GM12801 (cell line): ENCODE measurements around the gene PLRG1.

ENCODE experiments used
- TF ChIP-seq, protein P1 (sequence below): IDR thresholded peaks from one replicate; pipeline ENCODE4 v1.5.1; 2011; ENCODE audit warnings: control low read depth; ENCODE audit not compliant: insufficient read length; ENCODE audit errors: extremely low read depth

Gene PLRG1

DNA sequence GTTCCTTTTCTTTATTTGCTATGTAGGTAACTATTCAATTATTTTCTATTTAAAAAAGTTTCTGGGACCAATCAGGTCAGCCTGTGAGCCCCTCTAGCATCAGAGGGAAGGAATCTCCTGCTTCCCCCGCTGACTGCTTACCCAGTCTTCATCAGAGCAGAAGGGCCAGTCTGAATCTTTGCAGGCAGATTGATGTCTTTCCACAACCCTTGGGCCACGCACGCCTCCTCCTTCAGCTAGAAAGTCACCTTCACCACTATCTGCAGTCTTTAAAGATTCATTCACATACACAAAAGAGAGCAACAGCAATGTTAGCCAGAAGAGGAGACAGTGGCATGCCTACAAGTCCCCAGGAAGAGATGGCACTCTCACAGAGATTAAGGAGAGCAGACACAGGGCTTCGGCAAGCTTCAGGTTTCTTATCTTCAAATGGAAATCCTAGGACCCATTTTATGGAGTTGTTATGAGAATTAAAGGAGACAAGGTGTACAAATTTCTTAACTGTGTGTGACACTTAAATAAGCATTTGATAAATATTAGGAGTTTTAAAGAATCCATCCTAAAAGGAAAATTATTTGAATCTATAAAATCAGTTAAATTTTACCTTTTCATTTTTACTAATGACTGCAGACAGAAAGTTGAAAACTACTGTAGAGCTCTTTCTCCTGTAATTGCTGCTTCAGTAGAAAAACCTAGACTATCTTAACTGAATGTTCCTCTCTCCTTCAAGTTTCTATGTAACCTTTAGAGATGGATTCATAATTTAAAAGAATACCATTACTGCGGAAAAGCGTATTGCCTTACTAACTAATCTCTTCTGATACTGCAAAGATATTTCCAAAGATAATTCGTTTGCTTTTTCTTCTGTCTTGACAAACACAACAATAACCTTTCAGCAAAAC, 39.3 kb upstream of the PLRG1 start:
- TF ChIP-seq, protein P1, sequence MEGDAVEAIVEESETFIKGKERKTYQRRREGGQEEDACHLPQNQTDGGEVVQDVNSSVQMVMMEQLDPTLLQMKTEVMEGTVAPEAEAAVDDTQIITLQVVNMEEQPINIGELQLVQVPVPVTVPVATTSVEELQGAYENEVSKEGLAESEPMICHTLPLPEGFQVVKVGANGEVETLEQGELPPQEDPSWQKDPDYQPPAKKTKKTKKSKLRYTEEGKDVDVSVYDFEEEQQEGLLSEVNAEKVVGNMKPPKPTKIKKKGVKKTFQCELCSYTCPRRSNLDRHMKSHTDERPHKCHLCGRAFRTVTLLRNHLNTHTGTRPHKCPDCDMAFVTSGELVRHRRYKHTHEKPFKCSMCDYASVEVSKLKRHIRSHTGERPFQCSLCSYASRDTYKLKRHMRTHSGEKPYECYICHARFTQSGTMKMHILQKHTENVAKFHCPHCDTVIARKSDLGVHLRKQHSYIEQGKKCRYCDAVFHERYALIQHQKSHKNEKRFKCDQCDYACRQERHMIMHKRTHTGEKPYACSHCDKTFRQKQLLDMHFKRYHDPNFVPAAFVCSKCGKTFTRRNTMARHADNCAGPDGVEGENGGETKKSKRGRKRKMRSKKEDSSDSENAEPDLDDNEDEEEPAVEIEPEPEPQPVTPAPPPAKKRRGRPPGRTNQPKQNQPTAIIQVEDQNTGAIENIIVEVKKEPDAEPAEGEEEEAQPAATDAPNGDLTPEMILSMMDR: no peak

- TF ChIP-seq, protein P1: no peak
These were observed 38.0 kb upstream of the PLRG1 start for GRCh38 chr4:154588198-154588597.

DNA sequence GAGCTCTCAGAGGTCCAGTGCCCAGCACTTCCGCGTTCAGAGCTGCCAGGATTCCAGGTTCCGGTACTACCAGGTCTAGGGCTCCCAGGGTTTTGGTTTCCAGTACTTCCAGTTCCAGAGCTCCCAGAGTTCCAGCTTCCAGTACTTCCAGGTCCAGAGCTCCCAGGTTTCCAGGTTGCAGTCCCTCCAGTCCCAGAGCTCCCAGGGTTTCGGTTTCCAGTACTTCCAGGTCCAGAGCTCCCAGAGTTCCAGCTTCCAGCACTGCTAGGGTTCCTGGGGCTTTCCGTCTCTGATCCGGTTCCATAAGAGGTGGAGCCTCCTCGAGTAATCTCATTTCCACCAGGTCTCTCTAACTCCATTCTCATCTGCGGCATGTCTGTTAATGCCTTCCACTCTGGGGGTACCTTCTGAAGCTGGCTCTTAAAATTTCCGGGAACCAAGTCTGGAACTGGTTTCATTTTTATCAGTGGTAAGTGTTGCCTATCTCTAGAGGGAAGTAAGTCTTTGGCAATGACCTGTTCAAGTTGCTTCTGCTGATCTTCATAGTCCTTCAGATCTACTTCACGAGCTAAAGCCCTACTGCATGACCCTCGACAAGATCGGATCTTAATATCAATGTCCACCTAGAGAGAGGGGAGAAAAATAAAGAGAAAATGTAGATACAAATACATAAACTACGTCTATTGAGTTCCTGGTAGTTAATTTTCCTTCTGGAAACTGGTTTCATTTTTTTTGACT, 36.3 kb upstream of the PLRG1 start:
- TF ChIP-seq, protein P1: no peak

GRCh38 chr4:154585369-154586018, 35.3 kb upstream of the PLRG1 start:
- TF ChIP-seq, protein P1: no peak

DNA sequence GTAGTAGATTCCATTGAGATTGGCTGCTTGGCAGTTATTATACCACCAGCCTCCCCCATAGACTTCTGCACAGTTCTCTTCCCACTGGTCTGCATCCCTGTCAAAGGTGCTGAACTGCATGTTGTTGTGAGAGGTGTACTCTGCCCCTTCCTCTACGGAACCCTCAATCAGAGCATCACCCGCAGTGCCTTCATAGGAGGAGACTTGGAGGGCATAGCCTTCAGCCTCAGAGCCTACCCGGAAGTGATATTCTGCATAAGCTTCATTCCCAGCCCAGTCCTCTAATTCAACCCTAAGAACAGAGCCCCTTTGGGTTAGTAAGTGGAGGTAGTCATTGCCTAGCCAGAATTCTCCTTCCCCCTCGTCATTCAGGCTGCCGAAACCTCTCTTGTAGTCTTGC, 34.1 kb upstream of the PLRG1 start:
- TF ChIP-seq, protein P1: no peak

DNA sequence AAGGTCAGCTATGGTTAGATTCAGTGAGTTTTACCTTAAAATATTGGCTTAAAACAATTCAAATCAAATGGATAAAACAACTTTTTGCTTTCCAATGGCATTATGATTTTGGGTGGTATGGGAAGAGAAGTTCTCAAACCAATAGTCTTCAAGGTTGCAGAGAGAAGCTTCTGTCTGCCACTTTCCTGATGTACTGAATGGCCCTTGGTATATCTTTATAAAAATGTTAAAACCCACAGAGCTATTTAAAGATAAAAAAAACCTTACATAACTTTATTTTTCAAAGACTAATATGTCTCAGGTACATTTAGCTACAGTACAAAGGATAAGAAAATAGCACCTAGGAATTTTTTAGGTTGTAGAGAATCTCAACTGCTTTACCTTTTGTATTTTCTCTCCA, 33.5 kb upstream of the PLRG1 start:
- TF ChIP-seq, protein P1: no peak

GRCh38 chr4:154583230-154583629, 33.0 kb upstream of the PLRG1 start:
- TF ChIP-seq, protein P1: no peak
